Endothelial cell of umbilical vein (primary cell): ENCODE data around the gene GMEB2. TPM values are rescaled to one million over a fixed set of nuclear protein-coding genes. Genes with fewer than 3 reads are reported as not detected.

Experiments used
- BruUV-seq: library from RNA; stranded (reverse); fragments of 400-500 nt; replicated peaks from 2 replicates; lab custom pipeline; 2021; lab: Mats Ljungman, UMichigan
- CTCF ChIA-PET: fragments of 300-600, 350-600 bp; sonication (Branson Sonifier 250); formaldehyde crosslinking; loops from one replicate; lab custom pipeline; 2021; ENCODE audit warnings: antibody characterized with exemption, inconsistent platforms; lab: Charles Lee
- POLR2A ChIA-PET: fragments of 300-600, 350-600 bp; sonication (Branson Sonifier 250); formaldehyde crosslinking; loops from one replicate; lab custom pipeline; 2021; ENCODE audit warnings: antibody characterized with exemption, inconsistent platforms; lab: Charles Lee
- DNase-seq: peaks from one replicate; pipeline ENCODE4 v3.0.0-alpha.2; 2011; ENCODE audit warnings: low read depth, low spot score
- FAIRE-seq: peaks from 2 replicates; lab custom pipeline; 2011; peaks lifted over from hg19 to GRCh38; lab: Jason Lieb, UNC
- H2AFZ ChIP-seq: 2 replicates; pipeline ENCODE4 v1.6.0; 2012; ENCODE audit warnings: low read depth, low read length, control low read depth, inconsistent platforms
- H3K27ac ChIP-seq: 2 replicates; pipeline ENCODE4 v1.5.1; 2011; ENCODE audit warnings: low read depth, mild to moderate bottlenecking, control low read depth, low read length, moderate library complexity; ENCODE audit not compliant: insufficient read depth
- H3K27me3 ChIP-seq, 2 experiments: 2 replicates each; pipeline versions ENCODE4 v1.6.0 to v1.6.1; 2011; ENCODE audit warnings: low read length in 2 of 2, mixed read lengths in 1 of 2; ENCODE audit not compliant: control insufficient read depth in 2 of 2, insufficient read depth in 2 of 2
- H3K36me3 ChIP-seq, 2 experiments: 2 replicates in 1 of 2; 3 replicates in 1 of 2; pipeline ENCODE4 v1.5.1; 2011; ENCODE audit warnings: low read length in 2 of 2, mild to moderate bottlenecking in 1 of 2, moderate library complexity in 1 of 2; ENCODE audit not compliant: control insufficient read depth in 2 of 2, insufficient read depth in 2 of 2; ENCODE audit errors: extremely low read depth in 1 of 2
- H3K4me1 ChIP-seq: 3 replicates; pipeline ENCODE4 v1.5.1; 2011; ENCODE audit warnings: mild to moderate bottlenecking, low read length; ENCODE audit not compliant: control insufficient read depth, insufficient read depth; ENCODE audit errors: extremely low read depth
- H3K4me2 ChIP-seq: 2 replicates; pipeline ENCODE4 v1.6.1; 2011; ENCODE audit warnings: low read length, control low read depth, mixed read lengths; ENCODE audit not compliant: insufficient read depth
- H3K4me3 ChIP-seq, 3 experiments: fragments of 200-600 bp in 1 of 3; sonication (generic), shearing (Covaris generic) in 1 of 3; replicated peaks in 1 of 3; 2 replicates each; pipeline ENCODE4 v1.5.1; 2011 to 2016; ENCODE audit warnings: control low read depth in 3 of 3, low read length in 3 of 3, mild to moderate bottlenecking in 2 of 3, inconsistent platforms in 1 of 3, low read depth in 1 of 3, moderate library complexity in 1 of 3; ENCODE audit not compliant: insufficient read depth in 1 of 3
- H3K79me2 ChIP-seq: 2 replicates; pipeline ENCODE4 v1.6.0; 2012; ENCODE audit warnings: low read length, inconsistent platforms; ENCODE audit not compliant: control insufficient read depth, insufficient read depth
- H3K9ac ChIP-seq: replicated peaks from 2 replicates; pipeline ENCODE3; 2011; ENCODE audit warnings: low read length, control low read depth; ENCODE audit not compliant: insufficient read depth; ENCODE audit errors: extremely low read depth
- H3K9me1 ChIP-seq: replicated peaks from 3 replicates; pipeline ENCODE4 v1.6.0; 2011; ENCODE audit warnings: mild to moderate bottlenecking, low read length; ENCODE audit not compliant: control insufficient read depth, insufficient read depth; ENCODE audit errors: extremely low read depth
- H3K9me3 ChIP-seq: replicated peaks from 2 replicates; pipeline ENCODE4 v1.5.1; 2012; ENCODE audit warnings: low read length, inconsistent platforms; ENCODE audit not compliant: control insufficient read depth, insufficient read depth
- H4K20me1 ChIP-seq: replicated peaks from 2 replicates; pipeline ENCODE3; 2011; ENCODE audit warnings: mild to moderate bottlenecking, low read length; ENCODE audit not compliant: control insufficient read depth, insufficient read depth; ENCODE audit errors: extremely low read depth
- CTCF ChIP-seq, 2 donors: IDR thresholded peaks; 1 replicate in 1 of 2; 2 replicates in 1 of 2; pipeline ENCODE4 v1.5.1; 2011; ENCODE audit warnings: low read length in 2 of 2, mild to moderate bottlenecking in 2 of 2, moderate library complexity in 2 of 2, control low read depth in 1 of 2, inconsistent platforms in 1 of 2, low read depth in 1 of 2; ENCODE audit not compliant: insufficient read depth in 1 of 2; ENCODE audit errors: extremely low read depth in 1 of 2
- EZH2 ChIP-seq: IDR thresholded peaks from 2 replicates; pipeline ENCODE4 v1.6.1; 2012; ENCODE audit warnings: borderline replicate concordance, low read depth, mild to moderate bottlenecking, moderate library complexity, low read length, inconsistent platforms; ENCODE audit not compliant: severe bottlenecking
- FOS ChIP-seq: IDR thresholded peaks from 2 replicates; pipeline ENCODE4 v1.6.1; 2011; ENCODE audit warnings: mild to moderate bottlenecking, low read length, moderate library complexity, borderline replicate concordance; ENCODE audit not compliant: insufficient read depth
- GATA2 ChIP-seq: IDR thresholded peaks from 2 replicates; pipeline ENCODE4 v1.7.0; 2011; ENCODE audit warnings: low read depth, mild to moderate bottlenecking, moderate library complexity, mixed read lengths, low read length; ENCODE audit not compliant: insufficient read length, insufficient read depth
- JUN ChIP-seq: IDR thresholded peaks from 2 replicates; pipeline ENCODE4 v1.6.1; 2011; ENCODE audit warnings: borderline replicate concordance, low read depth; ENCODE audit not compliant: insufficient read length, insufficient read depth
- MAX ChIP-seq: IDR thresholded peaks from 2 replicates; pipeline ENCODE4 v1.6.1; 2011; ENCODE audit not compliant: insufficient read depth, insufficient read length
- MYC ChIP-seq: IDR thresholded peaks from one replicate; pipeline ENCODE4 v1.6.1; 2011; ENCODE audit warnings: mild to moderate bottlenecking, low read depth, low read length
- POLR2A ChIP-seq: IDR thresholded peaks from 2 replicates; pipeline ENCODE4 v1.6.1; 2012; ENCODE audit warnings: low read depth, mild to moderate bottlenecking, control low read depth, low read length
- POLR2AphosphoS5 ChIP-seq: IDR thresholded peaks from 2 replicates; pipeline ENCODE4 v1.6.1; 2012; ENCODE audit warnings: low read depth, mild to moderate bottlenecking, control low read depth, low read length, moderate library complexity; ENCODE audit not compliant: insufficient read depth
- dilution Hi-C: fragments of 300-500 bp; cut with MboI; formaldehyde crosslinking; loops from one replicate; pipeline ENCODE4 v1.15.0; 2019; ENCODE audit warnings: low sequenced_read_pairs; ENCODE audit not compliant: extremely low pct_ligation_motif_present
- intact Hi-C: fragments of 100-400 bp; cut with micrococcal nuclease; formaldehyde crosslinking; loops from one replicate; pipeline ENCODE4 v1.10.0; 2022
- polyA plus RNA-seq, 4 experiments: library from polyadenylated mRNA; depleted of rRNA in 3 of 4; stranded (reverse) in 3 of 4; unstranded in 1 of 4; fragments of >200 nt; gene quantifications; 2 replicates each; pipeline versions ENCODE4 v1.2.1 to v1.2.3, GENCODE V29; 2011 to 2012; ENCODE audit warnings: missing spikeins in 1 of 4
- total RNA-seq: library from RNA; stranded (reverse); gene quantifications from 2 replicates; pipeline ENCODE4 v1.2.3, GENCODE V29; 2021

The GMEB2 gene
- total and polyA plus RNA-seq, 2 donors (not counting 3 experiments of a cell fraction or from before 2014, with no cell fraction given) = 12.7 to 14.1 TPM

- Histone ChIP-seq H2AFZ (no peak overlapping the region), H3K9me1 (no peaks in the 10 kb centered on the region), H3K4me2 (no peak overlapping the region), H3K4me3 (no peak overlapping the region), H3K27me3 (no peaks in the 10 kb centered on the region), H3K9me3 (no peaks in the 10 kb centered on the region), H3K4me1 (peaks cover 3% of the 10 kb centered on the region), H4K20me1 (no peaks in the 10 kb centered on the region), H3K9ac (no peak overlapping the region), H3K36me3 (peaks cover 4 to 10% of the 10 kb centered on the region in 2 experiments), H3K79me2 (peaks cover 46% of the 10 kb centered on the region), H3K27ac (no peak overlapping the region)
- TF ChIP-seq CTCF (IDR thresholded peaks at IDR 0.05; ENCODE audit: extremely low read depth in 1 of 2, insufficient read depth in 1 of 2, low read depth in 1 of 2, low read length in 2 of 2) = no peak
- no peak for TF ChIP-seq FOS
- TF ChIP-seq POLR2A = no peak
- TF ChIP-seq MAX = no peak
- TF ChIP-seq GATA2 = no peak
- no peak for TF ChIP-seq MYC
- no peak for TF ChIP-seq POLR2AphosphoS5
- no peak for TF ChIP-seq JUN
- no peak for TF ChIP-seq EZH2
- intact Hi-C loops (no loop called here), dilution Hi-C loops (no loop called here)
- CTCF ChIA-PET = no interaction called here
- BruUV-seq = no TSS peak
- no peak for DNase-seq
- POLR2A ChIA-PET = no interaction called here
- FAIRE-seq = no peak
Observed at GRCh38 chr20:63622096-63622495, 4.8 kb downstream of the GMEB2 start.
